MCF 10A (cell line): ENCODE data around the gene SLC5A9. TPM values are rescaled to one million over a fixed set of nuclear protein-coding genes. Genes with fewer than 3 reads are reported as not detected.

ENCODE experiments used
- BruUV-seq: library from RNA; stranded (reverse); fragments of 400-500 nt; replicated peaks from 2 replicates; lab custom pipeline; 2021; lab: Mats Ljungman, UMichigan
- CTCF ChIA-PET: fragments of 300-600 bp; sonication (Branson Sonifier 250); formaldehyde crosslinking; extraction: SDS; loops from one replicate; lab custom pipeline; 2021; ENCODE audit warnings: antibody characterized with exemption, inconsistent platforms; lab: Yijun Ruan, JAX
- POLR2A ChIA-PET: fragments of 300-600, 350-650 bp; sonication (Branson Sonifier 250); formaldehyde crosslinking; extraction: SDS; loops from one replicate; lab custom pipeline; 2020; ENCODE audit warnings: antibody characterized with exemption, inconsistent platforms; lab: Yijun Ruan, JAX
- DNase-seq: peaks from one replicate; pipeline ENCODE4 v3.0.0-alpha.2; 2018; ENCODE audit not compliant: unreplicated experiment
- H3K27ac Mint-ChIP-seq: one replicate; pipeline ENCODE4 v1.8.0; 2022; ENCODE audit warnings: mild to moderate bottlenecking, low read depth, mixed read lengths; ENCODE audit not compliant: unreplicated experiment
- H3K27me3 Mint-ChIP-seq: one replicate; pipeline ENCODE4 v1.8.0; 2022; ENCODE audit warnings: mixed read lengths; ENCODE audit not compliant: insufficient read depth, unreplicated experiment
- H3K36me3 Mint-ChIP-seq: one replicate; pipeline ENCODE4 v1.8.0; 2022; ENCODE audit warnings: mild to moderate bottlenecking, moderate library complexity, mixed read lengths; ENCODE audit not compliant: insufficient read depth, unreplicated experiment
- H3K4me1 Mint-ChIP-seq: one replicate; pipeline ENCODE4 v1.8.0; 2022; ENCODE audit warnings: mixed read lengths; ENCODE audit not compliant: insufficient read depth, unreplicated experiment
- H3K4me3 Mint-ChIP-seq: one replicate; pipeline ENCODE4 v1.8.0; 2022; ENCODE audit warnings: mild to moderate bottlenecking, moderate library complexity, mixed read lengths; ENCODE audit not compliant: unreplicated experiment
- H3K9me3 Mint-ChIP-seq: one replicate; pipeline ENCODE4 v1.8.0; 2022; ENCODE audit warnings: mixed read lengths; ENCODE audit not compliant: unreplicated experiment
- CTCF ChIP-seq: fragments of 200-600 bp; IDR thresholded peaks from one replicate; pipeline ENCODE4 v1.8.0; 2022; ENCODE audit warnings: antibody characterized with exemption, mild to moderate bottlenecking; ENCODE audit not compliant: unreplicated experiment
- intact Hi-C: fragments of 100-400 bp; cut with micrococcal nuclease; formaldehyde crosslinking; loops from 2 replicates; pipeline ENCODE4 v1.14.1; 2022
- total RNA-seq: library from RNA; stranded (reverse); gene quantifications from 2 replicates; pipeline ENCODE4 v1.2.3, GENCODE V29; 2022

The SLC5A9 gene
- total RNA-seq, 1 experiment from 2014 or later = not detected

GRCh38 chr1:48190881-48191280 is 31.6 kb upstream of the SLC5A9 start:
- DNase-seq = no peak
- peaks cover 11% of the 10 kb centered on the region for H3K9me3 Mint-ChIP-seq
- H3K27me3 Mint-ChIP-seq = no peaks in the 10 kb centered on the region
- no peak overlapping the region for H3K27ac Mint-ChIP-seq
- CTCF ChIA-PET = interaction anchor here (0.6 to 1.3 kb wide), 2 partner anchors 13 to 959 kb away, joined by 3 to 4 read pairs; no protein-coding TSS in a partner anchor
- POLR2A ChIA-PET = no interaction called here
- intact Hi-C loops = no loop called here
- peak overlapping the region; percentile 1 for H3K4me3 Mint-ChIP-seq
- no peak for TF ChIP-seq CTCF
- H3K36me3 Mint-ChIP-seq = no peaks in the 10 kb centered on the region
- BruUV-seq = no TSS peak
- H3K4me1 Mint-ChIP-seq = peaks cover 32% of the 10 kb centered on the region

- H3K4me1 Mint-ChIP-seq = peaks cover 47% of the 10 kb centered on the region
- TF ChIP-seq CTCF = no peak
- peak; percentile 63 for DNase-seq
- no peaks in the 10 kb centered on the region for H3K9me3 Mint-ChIP-seq
- H3K4me3 Mint-ChIP-seq = no peak overlapping the region
- no peaks in the 10 kb centered on the region for H3K27me3 Mint-ChIP-seq
- intact Hi-C loops = no loop called here
- CTCF ChIA-PET = interaction anchor here (0.6 to 2.8 kb wide), 7 partner anchors 9 to 468 kb away, joined by 3 to 22 read pairs (median 3); no protein-coding TSS in a partner anchor
- BruUV-seq = no TSS peak
- H3K27ac Mint-ChIP-seq = peak overlapping the region; percentile 31
- H3K36me3 Mint-ChIP-seq = peaks cover 6% of the 10 kb centered on the region
- POLR2A ChIA-PET = interaction anchor here (0.7 to 2.5 kb wide), 4 partner anchors 9 to 79 kb away, joined by 3 to 20 read pairs (median 4); no protein-coding TSS in a partner anchor
Measured at GRCh38 chr1:48194801-48195200, 27.7 kb upstream of the SLC5A9 start.

DNA sequence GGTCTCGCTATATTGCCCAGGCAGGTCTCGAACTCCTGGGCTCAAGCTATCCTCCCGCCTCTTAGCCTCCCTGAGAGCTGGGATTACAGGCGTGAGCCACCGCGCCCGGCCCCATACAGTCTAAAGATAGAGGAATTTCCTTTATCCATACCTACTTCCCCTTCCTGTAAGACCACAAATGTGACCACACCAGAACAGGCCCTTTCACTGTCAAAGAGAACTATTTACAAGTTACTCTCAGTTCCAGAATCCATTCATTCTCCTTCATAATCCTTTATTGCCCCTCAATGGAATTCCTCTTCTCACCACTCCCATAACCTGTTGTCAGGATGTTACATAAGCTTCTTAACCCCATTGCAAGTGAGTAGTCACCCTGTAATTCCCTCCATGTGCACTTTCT is 26.3 kb upstream of the SLC5A9 start:
- BruUV-seq = no TSS peak
- Mint-ChIP-seq H3K9me3 (no peaks in the 10 kb centered on the region), H3K4me3 (no peak overlapping the region), H3K27ac (no peak overlapping the region), H3K27me3 (no peaks in the 10 kb centered on the region), H3K36me3 (peaks cover 6% of the 10 kb centered on the region), H3K4me1 (peaks cover 47% of the 10 kb centered on the region)
- CTCF ChIA-PET = interaction anchor here (0.6 to 2.1 kb wide), 3 partner anchors 19 to 627 kb away, joined by 4 to 7 read pairs (median 4); no protein-coding TSS in a partner anchor
- POLR2A ChIA-PET = interaction anchor here (2.5 kb wide), 1 partner anchor 14 kb away, joined by 20 read pairs; no protein-coding TSS in a partner anchor
- DNase-seq = no peak
- intact Hi-C loops = no loop called here
- no peak for TF ChIP-seq CTCF

DNA sequence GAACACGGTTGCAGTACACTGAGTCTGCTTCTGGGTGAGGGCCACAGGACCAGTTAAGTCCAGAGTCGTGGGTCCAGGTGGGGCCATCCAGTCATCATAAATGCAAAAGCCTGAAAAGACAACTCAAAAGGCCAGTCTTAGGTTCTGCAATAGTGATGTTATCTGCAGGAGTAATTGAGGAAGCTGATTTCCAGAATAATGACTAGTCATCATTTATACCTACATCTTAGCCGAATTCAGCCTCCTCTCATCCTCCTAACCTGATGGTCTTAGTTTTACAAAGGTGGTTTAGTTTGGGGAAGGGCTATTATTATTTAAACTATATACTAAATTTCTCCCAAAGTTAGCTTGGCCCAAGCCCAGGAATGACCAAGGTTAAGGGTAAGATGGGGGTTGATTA is 23.5 kb upstream of the SLC5A9 start:
- Mint-ChIP-seq H3K9me3 (no peaks in the 10 kb centered on the region), H3K27me3 (no peaks in the 10 kb centered on the region), H3K4me3 (no peak overlapping the region), H3K4me1 (peaks cover 63% of the 10 kb centered on the region), H3K27ac (peak overlapping the region; percentile 61), H3K36me3 (peaks cover 6% of the 10 kb centered on the region)
- no TSS peak for BruUV-seq
- ChIA-PET POLR2A (interaction anchor here (1.3 to 4.7 kb wide), 2 partner anchors 16 to 90 kb away, joined by 5 to 26 read pairs; no protein-coding TSS in a partner anchor), CTCF (interaction anchor here (0.7 to 10.0 kb wide), 5 partner anchors 37 to 750 kb away, joined by 3 to 198 read pairs (median 4); no protein-coding TSS in a partner anchor)
- DNase-seq = no peak
- no peak for TF ChIP-seq CTCF
- intact Hi-C loops = no loop called here
